GM12875 (cell line): ENCODE data around the gene MPC1.
A peak's percentile ranks its signal among the peaks of the same experiment; 100 is the strongest.
"Not testable (repeated sequence)": the region's sequence is repeated elsewhere in the genome, so short reads cannot be mapped to it uniquely, and the experiment has no call there.

Source experiments
- H3K4me3 ChIP-seq: one replicate; pipeline ENCODE4 v1.5.1; 2011; ENCODE audit warnings: low read depth, low read length, control low read depth
- TF ChIP-seq, protein P1 (sequence below): IDR thresholded peaks from 2 replicates; pipeline ENCODE4 v1.5.1; 2011; ENCODE audit warnings: low read depth, mild to moderate bottlenecking, control low read depth, inconsistent platforms, low read length, moderate library complexity, borderline replicate concordance; ENCODE audit not compliant: insufficient read depth

Gene MPC1

DNA sequence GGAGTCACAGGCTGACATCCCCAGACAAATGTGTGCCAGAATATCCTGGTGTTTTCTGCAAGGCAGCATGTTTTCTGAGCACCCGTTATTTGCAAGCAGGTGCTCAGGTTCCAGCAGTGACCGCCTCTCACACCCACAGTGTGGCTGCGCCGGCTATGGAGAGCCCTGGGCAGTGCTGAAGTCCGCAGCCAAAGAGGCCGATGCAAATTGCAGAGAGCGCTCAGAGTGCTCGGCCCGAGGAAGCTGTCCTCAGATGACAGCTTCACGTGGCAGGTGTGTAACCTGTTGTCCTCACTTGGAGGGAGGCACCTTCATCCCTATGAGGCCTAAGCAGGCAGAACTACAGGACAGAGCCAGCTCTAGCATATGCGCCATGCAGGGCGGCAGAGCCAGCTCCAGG, 23.5 kb upstream of the MPC1 start:
- TF ChIP-seq, protein P1, sequence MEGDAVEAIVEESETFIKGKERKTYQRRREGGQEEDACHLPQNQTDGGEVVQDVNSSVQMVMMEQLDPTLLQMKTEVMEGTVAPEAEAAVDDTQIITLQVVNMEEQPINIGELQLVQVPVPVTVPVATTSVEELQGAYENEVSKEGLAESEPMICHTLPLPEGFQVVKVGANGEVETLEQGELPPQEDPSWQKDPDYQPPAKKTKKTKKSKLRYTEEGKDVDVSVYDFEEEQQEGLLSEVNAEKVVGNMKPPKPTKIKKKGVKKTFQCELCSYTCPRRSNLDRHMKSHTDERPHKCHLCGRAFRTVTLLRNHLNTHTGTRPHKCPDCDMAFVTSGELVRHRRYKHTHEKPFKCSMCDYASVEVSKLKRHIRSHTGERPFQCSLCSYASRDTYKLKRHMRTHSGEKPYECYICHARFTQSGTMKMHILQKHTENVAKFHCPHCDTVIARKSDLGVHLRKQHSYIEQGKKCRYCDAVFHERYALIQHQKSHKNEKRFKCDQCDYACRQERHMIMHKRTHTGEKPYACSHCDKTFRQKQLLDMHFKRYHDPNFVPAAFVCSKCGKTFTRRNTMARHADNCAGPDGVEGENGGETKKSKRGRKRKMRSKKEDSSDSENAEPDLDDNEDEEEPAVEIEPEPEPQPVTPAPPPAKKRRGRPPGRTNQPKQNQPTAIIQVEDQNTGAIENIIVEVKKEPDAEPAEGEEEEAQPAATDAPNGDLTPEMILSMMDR: no peak
- no peak overlapping the region for H3K4me3 ChIP-seq

DNA sequence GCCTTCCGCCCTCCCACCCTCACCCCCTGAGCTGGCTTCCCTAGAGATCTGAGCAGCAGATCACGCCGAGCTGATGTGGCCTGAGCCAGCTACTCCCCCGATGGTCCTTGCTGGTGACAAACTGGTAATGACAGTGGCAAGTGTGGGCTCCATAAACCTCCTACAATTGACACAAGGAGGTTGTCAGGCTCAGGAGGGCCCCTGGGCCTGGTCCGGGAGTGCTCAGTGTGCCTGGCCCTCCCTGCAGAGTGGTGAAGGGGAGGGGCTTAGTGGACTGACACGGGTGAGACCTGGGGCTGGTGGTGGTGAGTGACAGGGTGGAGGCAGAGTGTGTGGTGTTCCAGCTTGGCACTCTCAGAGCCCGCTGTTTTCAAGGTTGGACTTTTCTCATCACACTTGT, 22.6 kb upstream of the MPC1 start:
- no peak overlapping the region for H3K4me3 ChIP-seq
- TF ChIP-seq, protein P1: no peak

DNA sequence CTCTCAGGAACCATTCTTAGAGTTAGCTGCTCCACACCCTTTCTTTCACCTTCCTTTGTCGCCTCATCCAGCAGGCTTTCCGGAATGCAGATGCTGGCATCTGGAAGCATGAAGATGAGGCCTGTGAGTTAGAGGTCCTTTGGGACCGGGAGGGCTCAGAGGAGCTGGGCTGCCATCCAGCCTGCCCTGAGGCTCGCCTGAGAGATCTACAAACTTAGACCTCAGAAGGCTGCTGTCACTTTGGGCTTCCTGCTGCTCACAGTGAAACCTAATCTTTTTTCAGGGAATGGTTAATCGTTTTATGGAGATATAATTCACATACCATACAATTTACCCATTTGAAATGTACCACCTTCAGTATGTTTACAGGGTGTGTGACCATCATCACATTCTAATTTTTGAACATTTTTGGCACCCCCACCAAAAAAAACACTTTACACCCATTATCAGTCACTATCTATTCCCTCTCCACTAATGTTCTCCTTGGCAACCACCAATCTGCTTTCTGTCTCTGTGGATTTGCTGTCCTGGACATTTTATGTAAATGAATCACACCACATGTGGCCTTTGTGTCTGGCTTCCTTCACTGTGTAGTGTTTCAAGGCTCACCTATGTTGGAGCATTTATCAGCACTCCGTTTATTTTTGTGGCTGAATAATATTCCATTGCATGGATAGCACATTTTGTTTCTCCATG, 20.0 kb upstream of the MPC1 start:
- TF ChIP-seq, protein P1: no peak
- H3K4me3 ChIP-seq: no peak overlapping the region

DNA sequence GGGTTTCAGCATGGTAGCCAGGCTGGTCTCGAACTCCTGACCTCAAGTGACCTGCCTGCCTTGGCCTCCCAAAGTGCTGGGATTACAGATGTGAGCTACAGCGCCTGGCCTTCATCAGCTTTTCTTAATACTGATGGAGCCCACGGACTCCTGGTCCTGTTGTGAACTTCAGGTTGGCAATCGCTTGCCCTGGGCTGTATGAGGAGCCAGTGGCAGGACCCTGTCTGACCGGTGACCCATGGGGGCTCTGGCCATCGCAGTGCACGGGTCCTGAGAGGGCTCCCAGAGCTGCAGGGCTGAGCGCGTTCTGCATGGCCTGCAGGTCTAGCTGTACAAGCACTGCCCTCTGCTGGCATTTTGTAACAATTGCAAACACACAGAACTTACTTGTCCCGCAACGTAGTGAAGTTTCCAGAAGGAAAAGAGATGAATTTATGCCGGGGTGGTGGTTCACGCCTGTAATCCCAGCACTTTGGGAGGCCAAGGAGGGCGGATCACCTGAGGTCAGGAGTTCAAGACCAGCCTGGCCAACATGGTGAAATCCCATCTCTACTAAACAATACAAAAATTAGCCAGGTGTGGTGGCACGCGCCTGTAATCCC, 18.0 kb upstream of the MPC1 start:
- not testable (repeated sequence) for H3K4me3 ChIP-seq
- TF ChIP-seq, protein P1: peak; percentile 71

DNA sequence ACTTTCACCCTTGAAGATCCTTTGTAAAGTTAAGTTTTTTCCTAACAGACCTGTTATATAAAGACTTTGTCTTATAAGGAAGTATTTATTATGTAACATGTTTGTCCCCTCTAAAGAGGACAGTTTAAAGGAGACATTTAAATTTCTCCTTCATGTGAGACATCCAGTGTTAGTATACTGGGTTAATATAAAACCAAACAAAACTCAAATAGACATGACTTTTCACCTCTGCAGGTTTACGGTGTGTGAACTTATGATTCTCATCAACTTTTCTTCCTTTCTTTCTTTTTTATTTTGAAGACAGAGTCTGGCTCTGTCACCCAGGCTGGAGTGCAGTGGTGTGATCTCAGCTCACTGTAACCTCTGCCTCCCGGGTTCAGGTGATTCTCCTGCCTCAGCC, 17.4 kb upstream of the MPC1 start:
- TF ChIP-seq, protein P1: no peak

DNA sequence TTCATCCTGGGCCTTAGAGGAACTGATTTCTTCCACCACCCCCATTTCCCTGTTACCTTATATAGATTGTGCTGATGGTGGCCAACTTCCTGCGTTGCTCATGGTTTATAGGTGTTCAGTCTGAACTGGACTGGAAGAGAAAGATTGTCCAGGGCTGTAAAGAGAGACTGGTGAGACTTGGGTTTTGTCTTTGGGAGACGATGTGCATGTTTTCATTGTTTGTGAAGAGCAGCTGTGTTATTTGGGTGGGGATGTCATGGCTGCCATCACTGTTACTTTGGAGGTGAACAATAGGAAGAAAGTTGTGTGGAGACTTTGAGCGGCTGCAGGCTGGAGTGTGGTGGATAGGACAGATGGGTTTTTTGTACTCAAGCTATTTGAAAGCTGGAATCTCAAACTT, 15.6 kb upstream of the MPC1 start:
- no peak overlapping the region for H3K4me3 ChIP-seq
- TF ChIP-seq, protein P1: no peak

More for the DNA sequence above, 17.4 kb upstream of the MPC1 start:
- no peak overlapping the region for H3K4me3 ChIP-seq

DNA sequence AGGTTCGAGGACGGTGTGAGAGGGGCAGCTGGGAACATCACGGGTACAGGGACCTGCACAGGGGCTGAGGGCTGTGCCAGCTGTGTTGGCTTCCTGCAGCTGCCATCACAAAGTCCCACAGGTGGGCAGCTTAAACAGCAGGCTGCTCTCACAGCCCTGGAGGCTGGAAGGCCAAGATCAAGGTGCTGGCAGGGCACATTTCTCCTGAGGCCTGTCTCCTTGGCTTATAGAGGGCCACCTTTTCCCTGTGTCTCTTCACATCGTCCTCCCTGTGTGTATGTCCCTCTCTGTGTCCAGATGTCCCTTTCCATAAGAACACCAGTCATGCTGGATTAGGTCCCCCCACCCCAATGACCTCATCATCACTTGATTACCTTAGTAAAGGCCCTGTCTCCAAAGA, 15.1 kb upstream of the MPC1 start:
- TF ChIP-seq, protein P1: no peak
- no peak overlapping the region for H3K4me3 ChIP-seq
